A549 (cell line): ENCODE measurements around the gene PACS1. TPM values are rescaled to one million over a fixed set of nuclear protein-coding genes. Genes with fewer than 3 reads are reported as not detected.

Source experiments
- ATAC-seq, 2 experiments: fragments of 200-7000 bp in 1 of 2; fragments of >200 bp in 1 of 2; cut with Nextera tagmentation in 1 of 2; cut with Tn5 transposase in 1 of 2; 3 replicates each; pipeline versions ENCODE4 v1.8.0 to v1.9.1; 2018 to 2020; ENCODE audit warnings: mild to moderate bottlenecking in 1 of 2, moderate library complexity in 1 of 2
- CTCF ChIA-PET: fragments of 300-600 bp; sonication (Branson Sonifier 250); formaldehyde crosslinking; extraction: SDS; loops from one replicate; lab custom pipeline; 2021; ENCODE audit warnings: antibody characterized with exemption, inconsistent platforms; lab: Yijun Ruan, JAX
- POLR2A ChIA-PET: fragments of 350-600 bp; formaldehyde crosslinking; extraction: SDS; loops from one replicate; lab custom pipeline; 2021; ENCODE audit warnings: antibody characterized with exemption, inconsistent platforms; lab: Yijun Ruan, JAX
- DNase-seq, 2 experiments: peaks; one replicate each; pipeline versions ENCODE4 v3.0.0 to v3.0.0-alpha.2; 2011 to 2016; ENCODE audit warnings: low read depth in 1 of 2, low spot score in 1 of 2
- FAIRE-seq: peaks from 2 replicates; lab custom pipeline; 2011; peaks lifted over from hg19 to GRCh38; lab: Jason Lieb, UNC
- H3K27ac ChIP-seq, 2 experiments: fragments of >200 bp; sonication (Bioruptor Twin); formaldehyde crosslinking; 3 replicates each; pipeline ENCODE4 v1.5.1; 2016 to 2017
- H3K4me1 ChIP-seq: fragments of >200 bp; sonication (Bioruptor Twin); formaldehyde crosslinking; 3 replicates; pipeline ENCODE4 v1.6.1; 2016
- H3K4me2 ChIP-seq: fragments of >200 bp; sonication (Bioruptor Twin); formaldehyde crosslinking; 3 replicates; pipeline ENCODE4 v1.6.1; 2016
- H3K4me3 ChIP-seq: fragments of >200 bp; sonication (Bioruptor Twin); formaldehyde crosslinking; 3 replicates; pipeline ENCODE4 v1.5.1; 2016
- H3K9me3 ChIP-seq: fragments of >200 bp; sonication (Bioruptor Twin); formaldehyde crosslinking; 3 replicates; pipeline ENCODE4 v1.6.1; 2016
- ATOH8 ChIP-seq: fragments of 250-450 bp; sonication (Bioruptor Pico); IDR thresholded peaks from 2 replicates; pipeline ENCODE4 v1.5.0; 2020; ENCODE audit warnings: low read depth, mild to moderate bottlenecking, moderate library complexity
- CBX2 ChIP-seq: fragments of 200-600 bp; sonication (generic); IDR thresholded peaks from 2 replicates; pipeline ENCODE4 v1.6.1; 2016; ENCODE audit warnings: low read depth, mild to moderate bottlenecking, borderline replicate concordance
- CBX8 ChIP-seq: fragments of 200-600 bp; sonication (generic); IDR thresholded peaks from 2 replicates; pipeline ENCODE4 v1.6.1; 2016
- CEBPB ChIP-seq, 2 experiments: fragments of >200 bp in 1 of 2; sonication (Bioruptor Twin) in 1 of 2; formaldehyde crosslinking in 1 of 2; IDR thresholded peaks; 2 replicates each; pipeline ENCODE4 v1.6.1; 2012 to 2016
- CHD4 ChIP-seq: fragments of 200-600 bp; sonication (generic); IDR thresholded peaks from 2 replicates; pipeline ENCODE4 v1.6.1; 2016; ENCODE audit warnings: antibody characterized with exemption, mild to moderate bottlenecking, borderline replicate concordance
- E2F6 ChIP-seq: IDR thresholded peaks from 2 replicates; pipeline ENCODE4 v1.6.1; 2012; ENCODE audit warnings: low read depth, borderline replicate concordance
- EHF ChIP-seq: fragments of 250-450 bp; sonication (Bioruptor Pico); IDR thresholded peaks from 2 replicates; pipeline ENCODE4 v1.5.0; 2020; ENCODE audit warnings: mild to moderate bottlenecking
- EHMT2 ChIP-seq: fragments of 200-600 bp; sonication (generic); IDR thresholded peaks from 2 replicates; pipeline ENCODE4 v1.6.1; 2016; ENCODE audit warnings: antibody characterized with exemption, low read depth, mild to moderate bottlenecking, moderate library complexity
- ESRRA ChIP-seq: fragments of 150-350 bp; IDR thresholded peaks from 2 replicates; pipeline ENCODE4 v1.6.1; 2014; ENCODE audit warnings: mild to moderate bottlenecking, low read length, borderline replicate concordance
- FOSB ChIP-seq: fragments of 250-450 bp; sonication (Bioruptor Pico); IDR thresholded peaks from 2 replicates; pipeline ENCODE4 v1.5.0; 2020; ENCODE audit warnings: mild to moderate bottlenecking, moderate library complexity
- FOSL2 ChIP-seq, 2 experiments: fragments of 450-650 bp in 1 of 2; fragments of >200 bp in 1 of 2; sonication (Bioruptor Twin) in 1 of 2; formaldehyde crosslinking; IDR thresholded peaks; 2 replicates each; pipeline versions ENCODE4 v1.5.0 to v1.6.1; 2016 to 2020; ENCODE audit warnings: mild to moderate bottlenecking in 1 of 2, moderate library complexity in 1 of 2
- FOXS1 ChIP-seq: fragments of 250-450 bp; sonication (Bioruptor Pico); IDR thresholded peaks from 2 replicates; pipeline ENCODE4 v1.5.0; 2020; ENCODE audit warnings: mild to moderate bottlenecking, moderate library complexity
- HDAC2 ChIP-seq: fragments of 200-600 bp; sonication (generic); IDR thresholded peaks from 2 replicates; pipeline ENCODE4 v1.6.1; 2016
- HEYL ChIP-seq: fragments of 250-450 bp; sonication (Bioruptor Pico); IDR thresholded peaks from 2 replicates; pipeline ENCODE4 v1.8.0; 2021; ENCODE audit warnings: mild to moderate bottlenecking, moderate library complexity
- HOXB13 ChIP-seq: fragments of 250-450 bp; sonication (Bioruptor Pico); IDR thresholded peaks from 2 replicates; pipeline ENCODE4 v1.5.0; 2020; ENCODE audit warnings: low read depth, mild to moderate bottlenecking, moderate library complexity
- JUNB ChIP-seq: fragments of >200 bp; sonication (Bioruptor Twin); formaldehyde crosslinking; IDR thresholded peaks from 2 replicates; pipeline ENCODE4 v1.6.1; 2016
- KDM5A ChIP-seq: fragments of 200-600 bp; sonication (generic); IDR thresholded peaks from 2 replicates; pipeline ENCODE4 v1.6.1; 2016; ENCODE audit warnings: antibody characterized with exemption, mild to moderate bottlenecking
- MAX ChIP-seq: IDR thresholded peaks from 2 replicates; pipeline ENCODE4 v1.6.1; 2012
- NFE2L2 ChIP-seq: fragments of 150-350 bp; conservative IDR thresholded peaks from 2 replicates; pipeline ENCODE4 v1.6.1; 2014; ENCODE audit warnings: low read length
- NR3C1 ChIP-seq: fragments of >200 bp; sonication (Bioruptor Twin); formaldehyde crosslinking; IDR thresholded peaks from 3 replicates; pipeline ENCODE4 v1.6.1; 2017
- PBX3 ChIP-seq: IDR thresholded peaks from 2 replicates; pipeline ENCODE4 v1.6.1; 2012
- PHF8 ChIP-seq: fragments of 200-600 bp; sonication (generic); IDR thresholded peaks from 2 replicates; pipeline ENCODE4 v1.6.1; 2016; ENCODE audit warnings: low read depth, mild to moderate bottlenecking, antibody characterized with exemption, moderate library complexity, borderline replicate concordance
- RARB ChIP-seq: fragments of 250-450 bp; sonication (Bioruptor Pico); IDR thresholded peaks from 2 replicates; pipeline ENCODE4 v1.8.0; 2021; ENCODE audit warnings: mild to moderate bottlenecking, moderate library complexity
- RNF2 ChIP-seq: fragments of 200-600 bp; sonication (generic); IDR thresholded peaks from 2 replicates; pipeline ENCODE4 v1.6.1; 2016; ENCODE audit warnings: low read depth, mild to moderate bottlenecking, antibody characterized with exemption, moderate library complexity, borderline replicate concordance
- SMC3 ChIP-seq: fragments of >200 bp; sonication (Bioruptor Twin); formaldehyde crosslinking; IDR thresholded peaks from 3 replicates; pipeline ENCODE4 v1.6.1; 2018; ENCODE audit warnings: inconsistent platforms
- ZFP36 ChIP-seq: fragments of 450-650 bp; IDR thresholded peaks from 2 replicates; pipeline ENCODE4 v1.6.1; 2014; ENCODE audit warnings: borderline replicate concordance; ENCODE audit not compliant: partially characterized antibody
- ZNF302 ChIP-seq: fragments of 250-450 bp; sonication (Bioruptor Pico); IDR thresholded peaks from 2 replicates; pipeline ENCODE4 v1.9.0; 2021; ENCODE audit warnings: inconsistent platforms, mild to moderate bottlenecking, moderate library complexity
- ZSCAN20 ChIP-seq: fragments of 250-450 bp; sonication (Bioruptor Pico); IDR thresholded peaks from 2 replicates; pipeline ENCODE4 v1.8.0; 2022; ENCODE audit warnings: mild to moderate bottlenecking, moderate library complexity
- WGBS: methylation state at CpG from one replicate; pipeline ENCODE4 v1.1.6; 2017; ENCODE audit errors: missing lambda C conversion rate; 5-methylcytosine and 5-hydroxymethylcytosine counted together
- polyA plus RNA-seq, 4 experiments: library from polyadenylated mRNA; depleted of rRNA in 3 of 4; stranded (reverse); fragments of >200 nt; fragmentation: RNase III in 1 of 4; extraction: RNeasy Plus Mini Kit Qiagen cat#74134 plus additional on column Dnase treatment in 1 of 4; gene quantifications; 2 replicates in 3 of 4; 3 replicates in 1 of 4; pipeline ENCODE4 v1.2.3, GENCODE V29; 2011 to 2017
- TF ChIP-seq, protein P1 (sequence below): fragments of >200 bp; sonication (Bioruptor Twin); formaldehyde crosslinking; IDR thresholded peaks from 2 replicates; pipeline ENCODE4 v1.6.1; 2016
- TF ChIP-seq, protein P2 (sequence below): fragments of >200 bp; sonication (Bioruptor Twin); formaldehyde crosslinking; IDR thresholded peaks from 3 replicates; pipeline ENCODE4 v1.6.1; 2016

The PACS1 gene
- polyA plus RNA-seq, 2 of the 4 experiments (the other 2 are of a cell fraction) = 48.2 to 59.1 TPM

DNA sequence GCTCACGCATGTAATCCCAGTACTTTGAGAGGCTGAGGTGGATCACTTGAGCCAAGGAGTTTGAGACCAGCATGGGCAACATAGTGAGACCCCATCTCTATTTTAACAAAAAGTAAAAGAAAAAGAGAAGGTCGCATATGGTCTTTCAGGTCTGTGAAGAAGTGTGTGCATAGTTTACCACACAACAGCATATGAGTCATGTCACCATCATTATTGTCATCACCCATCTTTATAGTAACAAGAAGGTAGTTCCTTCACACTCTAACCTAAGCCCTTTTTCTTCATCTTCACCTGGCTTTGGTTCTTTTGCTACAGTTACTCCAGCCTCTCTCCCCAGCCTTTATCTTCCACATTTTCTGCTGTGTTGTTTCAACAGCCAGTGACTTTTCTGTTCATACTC is 39.2 kb downstream of the PACS1 start:
- Histone ChIP-seq H3K9me3 (no peaks in the 10 kb centered on the region), H3K4me1 (peaks cover 95% of the 10 kb centered on the region), H3K27ac (peak overlapping the region; percentile 93; a peak in 5 of 6 replicates), H3K4me3 (no peak overlapping the region), H3K4me2 (peak overlapping the region; percentile 2; the same call in 1 of the 3 replicates)
- ATAC-seq (no peak), DNase-seq (no peak), FAIRE-seq (no peak)
- TF ChIP-seq CBX2 (no peak), FOSL2 (IDR thresholded peaks at IDR 0.05) (no peak), FOSL2 (CRISPR knock-in tag; IDR thresholded peaks at IDR 0.05) (peak; percentile 21; the same call in 1 of the 2 replicates)
- WGBS = 84% methylated on average over 2 of the region's 2 CpGs
- ChIA-PET CTCF (interaction anchor here (0.7 to 6.7 kb wide), 3 partner anchors 10 to 41 kb away, joined by 3 to 37 read pairs (median 7); no protein-coding TSS in a partner anchor), POLR2A (no interaction called here)

GRCh38 chr11:66111158-66111557 is 41.1 kb downstream of the PACS1 start:
- ChIA-PET CTCF (interaction anchor here (0.8 to 6.7 kb wide), 3 partner anchors 40 to 111 kb away, joined by 3 to 37 read pairs (median 4); no protein-coding TSS in a partner anchor), POLR2A (interaction anchor here (0.6 kb wide), 1 partner anchor 106 kb away, joined by 6 read pairs; no protein-coding TSS in a partner anchor)
- Histone ChIP-seq H3K9me3 (no peaks in the 10 kb centered on the region), H3K4me1 (peaks cover 95% of the 10 kb centered on the region), H3K4me3 (no peak overlapping the region), H3K4me2 (peak overlapping the region; percentile 96), H3K27ac (peak overlapping the region; percentile 93)
- ATAC-seq (no peak), FAIRE-seq (no peak), DNase-seq (no peak)
- WGBS = 89% methylated on average over 3 of the region's 3 CpGs
- no peak for TF ChIP-seq HEYL
- no peak for TF ChIP-seq ZFP36
- TF ChIP-seq ZNF302 (CRISPR knock-in tag) = no peak
- no peak for TF ChIP-seq SMC3

DNA sequence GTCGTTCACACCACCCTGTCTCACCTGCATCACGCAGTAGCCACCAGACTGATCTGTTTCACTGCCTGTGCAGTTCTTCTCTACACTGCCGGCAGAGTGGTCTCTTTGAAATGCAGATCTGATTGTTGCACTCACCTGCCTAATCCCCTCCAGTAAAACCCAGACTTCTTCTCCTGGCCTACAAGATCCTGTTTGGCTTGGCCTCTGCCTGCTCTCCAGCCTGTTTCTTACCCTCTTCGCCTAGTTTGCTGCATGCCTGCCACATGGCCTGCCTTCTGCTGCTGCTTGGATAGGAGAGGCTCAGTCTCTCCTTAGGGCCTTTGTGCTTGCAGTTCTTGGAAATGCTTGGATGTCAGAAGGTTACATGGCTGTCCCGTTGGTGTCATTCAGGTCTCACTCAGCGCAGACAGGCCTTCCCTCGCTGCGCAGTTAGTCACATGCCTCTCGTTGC is 42.0 kb downstream of the PACS1 start:
- peak overlapping the region; percentile 93 for H3K27ac ChIP-seq
- FAIRE-seq (no peak), DNase-seq (peak in 1 of 2 experiments; percentile 27), ATAC-seq (peak; percentile 34 to 44; a peak in 5 of 6 replicates)
- 39% methylated on average over 9 of the region's 9 CpGs for WGBS
- peak overlapping the region; percentile 96 for H3K4me2 ChIP-seq
- peak overlapping the region; percentile 9; the same call in 1 of the 3 replicates for H3K4me3 ChIP-seq
- H3K9me3 ChIP-seq = no peaks in the 10 kb centered on the region
- CTCF ChIA-PET = interaction anchor here (0.8 to 6.7 kb wide), 3 partner anchors 41 to 110 kb away, joined by 3 to 37 read pairs (median 4); no protein-coding TSS in a partner anchor
- POLR2A ChIA-PET = interaction anchor here (1.1 kb wide), 1 partner anchor 31 kb away, joined by 3 read pairs; no protein-coding TSS in a partner anchor
- peaks cover 95% of the 10 kb centered on the region for H3K4me1 ChIP-seq
- TF ChIP-seq HOXB13 = 0 out of 2 replicates have a peak, but pooled peaks have one; percentile 32
- TF ChIP-seq HEYL = no peak
- no peak for TF ChIP-seq EHF (CRISPR knock-in tag)
- TF ChIP-seq RNF2 = no peak
- no peak for TF ChIP-seq ZSCAN20 (CRISPR knock-in tag)
- no peak for TF ChIP-seq ZNF302 (CRISPR knock-in tag)
- TF ChIP-seq, protein P1, sequence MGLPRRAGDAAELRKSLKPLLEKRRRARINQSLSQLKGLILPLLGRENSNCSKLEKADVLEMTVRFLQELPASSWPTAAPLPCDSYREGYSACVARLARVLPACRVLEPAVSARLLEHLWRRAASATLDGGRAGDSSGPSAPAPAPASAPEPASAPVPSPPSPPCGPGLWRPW = no peak
- TF ChIP-seq, protein P2, sequence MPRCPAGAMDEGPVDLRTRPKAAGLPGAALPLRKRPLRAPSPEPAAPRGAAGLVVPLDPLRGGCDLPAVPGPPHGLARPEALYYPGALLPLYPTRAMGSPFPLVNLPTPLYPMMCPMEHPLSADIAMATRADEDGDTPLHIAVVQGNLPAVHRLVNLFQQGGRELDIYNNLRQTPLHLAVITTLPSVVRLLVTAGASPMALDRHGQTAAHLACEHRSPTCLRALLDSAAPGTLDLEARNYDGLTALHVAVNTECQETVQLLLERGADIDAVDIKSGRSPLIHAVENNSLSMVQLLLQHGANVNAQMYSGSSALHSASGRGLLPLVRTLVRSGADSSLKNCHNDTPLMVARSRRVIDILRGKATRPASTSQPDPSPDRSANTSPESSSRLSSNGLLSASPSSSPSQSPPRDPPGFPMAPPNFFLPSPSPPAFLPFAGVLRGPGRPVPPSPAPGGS = no peak
- no peak for TF ChIP-seq EHMT2
- no peak for TF ChIP-seq FOSB (CRISPR knock-in tag)
- TF ChIP-seq MAX = peak; percentile 70
- TF ChIP-seq CBX8 = no peak
- peak; percentile 58 for TF ChIP-seq ZFP36
- no peak for TF ChIP-seq FOXS1 (CRISPR knock-in tag)
- no peak for TF ChIP-seq RARB (CRISPR knock-in tag)
- no peak for TF ChIP-seq CHD4
- TF ChIP-seq E2F6 = no peak; the same call in 1 of the 2 replicates
- no peak for TF ChIP-seq ESRRA
- no peak for TF ChIP-seq KDM5A
- no peak for TF ChIP-seq JUNB
- TF ChIP-seq NR3C1 = no peak
- no peak for TF ChIP-seq CEBPB (IDR thresholded peaks at IDR 0.05)
- TF ChIP-seq PBX3 = no peak
- 0 out of 2 replicates have a peak, but pooled peaks have one; percentile 26 for TF ChIP-seq ATOH8 (CRISPR knock-in tag)
- TF ChIP-seq CBX2 = no peak
- no peak for TF ChIP-seq HDAC2
- no peak for TF ChIP-seq NFE2L2
- no peak for TF ChIP-seq PHF8
